ENCODE results near the gene HGS.

Gene HGS

DNA sequence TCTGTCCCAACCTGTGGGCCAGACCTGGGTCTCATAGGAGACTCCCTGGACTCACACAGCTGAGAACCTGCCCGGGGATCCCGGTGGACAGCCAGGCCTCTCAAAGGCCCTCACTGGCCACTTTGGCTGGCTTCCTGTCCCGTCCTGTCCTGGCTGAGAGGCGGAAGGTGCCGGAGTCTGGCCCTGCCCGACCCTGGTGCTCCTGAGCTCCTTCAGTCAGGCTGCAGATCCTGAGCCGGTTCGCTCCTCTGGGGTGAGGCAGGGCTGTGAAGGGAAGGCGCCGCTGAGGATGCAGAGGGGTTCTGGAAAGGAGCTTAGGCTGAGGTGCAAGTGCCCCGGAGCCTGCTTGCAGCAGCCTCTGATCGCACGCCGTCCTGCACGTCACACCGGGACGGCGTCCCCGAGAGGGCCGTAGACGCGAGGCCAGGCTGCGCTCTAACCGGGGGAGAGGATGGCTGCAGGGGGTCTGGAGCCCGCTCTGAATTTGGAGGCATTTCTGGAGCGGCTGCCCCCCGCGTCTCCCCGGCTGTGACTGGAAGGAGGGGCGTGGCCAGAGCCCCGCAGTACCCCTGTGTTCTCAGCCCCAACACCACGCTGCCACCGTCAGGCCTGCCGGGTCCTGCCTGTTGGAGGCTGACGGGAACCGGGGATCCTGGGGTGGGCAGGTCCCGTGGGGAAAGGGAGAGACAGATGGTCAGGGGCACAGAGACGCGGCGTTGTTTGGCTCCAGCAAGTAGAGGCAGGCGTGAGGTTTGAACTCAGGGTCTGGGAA is 4.1 kb downstream of the HGS start:
- DNase-seq = no peak

- DNase-seq = no peak
Observed at GRCh38 chr17:81688616-81689015, 4.8 kb downstream of the HGS start.

- DNase-seq = no peak
Observed at GRCh38 chr17:81690066-81690465, 6.3 kb downstream of the HGS start.

DNA sequence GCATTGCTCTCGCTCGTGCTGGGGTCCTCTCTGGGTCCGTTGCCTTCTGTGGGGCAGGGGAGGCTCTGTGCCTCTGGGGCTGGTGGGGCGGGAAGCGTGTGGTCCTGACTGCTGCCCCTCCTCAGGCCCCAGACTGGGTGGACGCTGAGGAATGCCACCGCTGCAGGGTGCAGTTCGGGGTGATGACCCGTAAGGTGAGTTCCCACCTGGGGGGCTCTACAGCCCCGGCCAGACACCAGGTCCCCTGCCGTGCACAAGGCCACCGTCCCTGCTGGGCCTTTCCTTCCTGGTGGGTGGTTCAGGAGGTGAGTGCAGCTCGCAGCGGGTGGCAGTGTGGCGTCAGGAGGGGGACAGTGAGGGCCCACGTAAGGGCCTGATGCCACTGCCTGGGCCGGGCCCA is 6.7 kb downstream of the HGS start:
- DNase-seq = no peak

DNA sequence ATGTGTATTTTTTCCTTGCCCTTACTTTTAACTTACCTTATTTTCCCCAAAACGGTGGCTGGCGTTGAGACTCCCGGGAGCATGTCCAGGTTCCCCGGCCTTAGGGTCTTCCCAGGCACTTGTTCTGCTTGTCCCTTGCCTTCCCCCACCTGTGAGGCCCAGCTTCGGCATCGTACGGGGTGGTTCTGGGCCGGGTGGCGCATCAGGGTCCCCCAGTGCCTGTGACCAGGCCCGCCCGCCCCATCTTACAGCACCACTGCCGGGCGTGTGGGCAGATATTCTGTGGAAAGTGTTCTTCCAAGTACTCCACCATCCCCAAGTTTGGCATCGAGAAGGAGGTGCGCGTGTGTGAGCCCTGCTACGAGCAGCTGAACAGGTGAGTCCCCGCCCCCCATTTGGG is 7.4 kb downstream of the HGS start:
- DNase-seq = no peak

GRCh38 chr17:81691608-81692007 is 7.8 kb downstream of the HGS start:
- no peak for DNase-seq

DNA sequence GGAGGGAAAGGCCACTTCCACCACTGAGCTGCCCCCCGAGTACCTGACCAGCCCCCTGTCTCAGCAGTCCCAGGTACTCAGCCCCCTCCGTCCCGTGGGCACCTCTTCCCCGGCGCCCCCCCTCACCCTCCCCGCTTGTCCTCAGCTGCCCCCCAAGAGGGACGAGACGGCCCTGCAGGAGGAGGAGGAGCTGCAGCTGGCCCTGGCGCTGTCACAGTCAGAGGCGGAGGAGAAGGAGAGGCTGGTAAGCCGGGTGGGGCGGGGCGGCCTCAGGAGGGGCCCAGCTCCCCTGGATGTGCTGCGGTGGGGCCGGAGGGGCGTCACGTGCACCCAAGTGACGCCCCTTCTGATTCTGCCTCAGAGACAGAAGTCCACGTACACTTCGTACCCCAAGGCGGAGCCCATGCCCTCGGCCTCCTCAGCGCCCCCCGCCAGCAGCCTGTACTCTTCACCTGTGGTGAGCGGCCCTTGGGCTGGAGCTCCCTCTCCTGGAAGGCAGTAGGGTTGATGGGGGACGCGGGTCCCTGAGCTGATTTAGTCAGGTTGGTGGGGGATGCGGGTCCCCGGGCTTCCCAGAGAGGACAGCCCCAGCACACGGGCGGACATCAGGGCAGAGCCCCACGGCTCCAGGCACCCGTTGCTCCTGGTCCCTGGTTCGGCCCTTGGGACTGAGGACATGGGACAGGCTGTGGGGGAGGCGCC is 9.8 kb downstream of the HGS start:
- DNase-seq = no peak

DNA sequence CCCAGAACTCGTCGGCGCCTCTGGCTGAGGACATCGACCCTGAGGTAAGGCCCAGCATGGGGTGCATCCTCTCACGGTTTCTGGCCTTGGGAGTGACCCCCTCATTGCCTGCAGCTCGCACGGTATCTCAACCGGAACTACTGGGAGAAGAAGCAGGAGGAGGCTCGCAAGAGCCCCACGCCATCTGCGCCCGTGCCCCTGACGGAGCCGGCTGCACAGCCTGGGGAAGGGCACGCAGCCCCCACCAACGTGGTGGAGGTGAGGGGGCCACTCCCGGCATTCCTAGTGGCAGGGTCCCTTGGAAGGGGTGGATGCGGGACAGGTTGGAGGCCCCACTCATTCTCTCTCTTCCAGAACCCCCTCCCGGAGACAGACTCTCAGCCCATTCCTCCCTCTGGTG is 11.0 kb downstream of the HGS start:
- DNase-seq = no peak

DNA sequence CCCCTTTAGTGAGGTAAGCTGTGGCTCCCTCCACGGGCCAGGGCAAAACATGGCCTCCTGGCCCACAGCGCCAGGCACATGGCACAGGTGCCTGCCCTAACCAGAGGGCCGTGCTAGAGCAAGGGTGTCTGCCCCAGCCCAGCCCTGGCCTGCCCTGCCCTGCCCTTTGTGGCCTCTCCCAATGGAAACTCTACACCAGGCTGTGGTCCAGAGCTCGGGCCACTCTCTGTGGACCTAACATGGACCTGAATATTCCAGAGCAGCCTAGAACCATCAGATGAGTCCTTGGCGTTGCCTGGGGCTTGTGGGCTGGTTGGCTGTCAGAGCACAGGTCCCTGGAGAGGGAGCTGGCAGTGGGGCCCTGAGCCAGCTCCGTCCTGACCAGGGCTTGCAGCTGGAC is 11.4 kb downstream of the HGS start:
- no peak for DNase-seq

- DNase-seq = no peak
Observed at GRCh38 chr17:81695801-81696200, 12.0 kb downstream of the HGS start.

GRCh38 chr17:81696218-81696941 is 12.6 kb downstream of the HGS start:
- no peak for DNase-seq

DNA sequence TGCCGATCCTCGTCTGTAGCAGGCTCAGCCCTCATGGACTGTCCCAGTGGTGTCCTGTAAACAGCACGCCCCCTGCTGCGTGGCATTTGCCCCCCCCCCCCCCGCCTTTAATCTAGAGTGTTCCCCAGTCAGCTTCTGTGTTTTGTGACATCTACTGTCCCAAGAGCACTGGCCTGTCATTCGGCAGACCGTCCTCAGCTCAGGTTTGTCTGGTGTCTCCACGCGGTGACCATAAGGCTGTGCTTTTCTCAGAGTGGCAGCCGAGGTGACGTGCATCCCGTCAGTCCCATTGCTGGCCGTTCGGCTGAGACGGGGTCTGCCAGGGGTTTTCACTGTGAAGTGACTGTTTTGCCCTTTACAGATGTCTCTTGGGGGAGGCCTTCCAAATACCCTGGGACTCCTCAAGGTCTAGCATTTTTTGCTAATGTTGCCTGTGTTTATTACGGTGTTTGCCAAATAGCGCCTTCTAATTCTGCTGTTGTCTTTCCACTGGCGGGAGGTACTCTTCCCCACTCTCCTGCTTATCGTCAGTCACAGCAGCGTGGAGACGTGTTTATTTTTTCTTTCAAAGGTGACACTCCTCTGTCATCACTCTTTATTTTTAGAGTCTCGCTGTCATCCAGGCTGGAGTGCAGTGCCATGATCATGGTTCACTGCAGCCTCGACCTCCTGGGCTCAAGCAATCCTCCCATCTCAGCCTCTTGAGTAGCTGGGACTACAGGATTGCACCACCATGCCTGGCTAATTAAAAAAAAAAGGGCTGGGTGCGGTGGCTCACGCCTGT is 13.6 kb downstream of the HGS start:
- no peak for DNase-seq

- no peak for DNase-seq
Observed at GRCh38 chr17:81700353-81701287, 16.8 kb downstream of the HGS start.

- DNase-seq = no peak
Observed at GRCh38 chr17:81701288-81702071, 17.7 kb downstream of the HGS start.

DNA sequence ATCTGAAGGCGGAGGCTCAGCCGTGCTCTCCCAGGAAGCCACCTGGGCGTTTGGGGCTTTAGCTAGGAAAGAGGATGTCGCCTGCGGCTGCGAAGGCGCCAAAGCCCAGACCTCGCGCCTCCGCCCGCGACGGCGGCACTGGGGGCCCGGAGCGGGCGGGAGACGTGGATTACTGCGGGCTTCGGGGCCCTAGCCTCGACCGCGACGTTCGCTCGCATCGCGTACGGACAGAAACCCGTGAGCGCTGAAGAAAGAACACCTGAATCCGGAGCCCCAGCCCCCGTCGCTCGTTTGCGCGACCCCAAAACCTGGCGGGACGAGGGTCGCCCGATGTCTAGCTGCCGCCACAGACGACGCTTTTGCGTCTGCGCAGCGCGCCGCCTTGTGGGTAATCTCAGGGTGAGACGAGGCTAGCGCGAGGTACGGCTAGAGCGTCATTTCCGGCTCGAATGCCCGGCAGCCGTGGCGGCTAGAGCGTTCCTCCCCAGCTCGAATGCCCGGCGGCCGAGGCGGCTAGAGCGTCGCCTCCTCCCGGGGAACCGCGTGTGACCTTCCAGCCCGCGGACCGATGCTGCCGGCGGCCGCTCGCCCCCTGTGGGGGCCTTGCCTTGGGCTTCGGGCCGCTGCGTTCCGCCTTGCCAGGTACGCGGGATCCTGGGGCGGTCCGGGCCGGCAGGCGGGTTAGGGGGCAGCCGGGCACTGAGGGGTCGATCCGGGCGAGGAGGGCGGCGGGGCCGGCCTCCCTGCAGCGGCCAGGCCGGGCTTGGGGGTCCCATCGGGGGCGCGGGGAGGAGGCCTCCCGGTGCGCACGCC is 19.3 kb downstream of the HGS start, which contains the start of gene MRPL12:
MRPL12 (plus strand) TSS at position 434 of the 813 bp plus-strand sequence; CDS start at position 569, 135 bp downstream.
- DNase-seq = peak; percentile 98

GRCh38 chr17:81703747-81704654 is 20.2 kb downstream of the HGS start:
- peak; percentile 38 for DNase-seq

DNA sequence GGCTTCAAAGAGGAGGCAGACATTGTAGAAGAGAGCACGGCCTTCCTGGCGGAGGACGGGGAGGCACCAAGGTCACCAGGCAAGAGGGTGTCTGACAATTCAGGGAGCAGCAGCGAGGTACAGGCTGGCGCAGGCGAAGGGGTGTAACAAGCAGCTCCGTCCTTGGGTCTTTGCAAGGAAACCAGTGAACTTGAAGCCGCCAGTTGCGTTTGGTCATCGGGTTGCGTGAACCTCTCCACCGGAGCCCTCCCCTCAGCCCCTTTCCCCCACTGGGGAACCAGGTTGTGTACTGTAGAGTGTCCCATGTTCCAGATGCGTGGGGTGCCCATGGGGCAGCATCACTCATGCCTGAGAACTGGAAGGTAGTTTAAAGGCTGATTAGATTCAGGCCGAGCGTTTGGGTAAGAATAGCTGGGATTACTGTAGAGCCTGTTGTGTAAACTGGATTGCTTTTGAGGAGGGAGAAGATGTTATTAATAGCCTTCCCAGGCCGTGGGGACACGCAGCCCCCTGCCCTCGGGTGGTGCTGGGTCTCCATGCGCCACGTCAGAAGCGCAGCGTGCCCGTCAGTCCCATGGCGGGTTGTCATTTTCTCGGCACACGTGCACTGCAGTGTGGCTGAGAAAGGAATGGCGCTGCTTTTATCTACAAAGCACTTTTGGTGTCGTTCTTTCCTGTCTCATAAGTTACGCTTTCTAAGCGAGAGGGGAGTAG is 21.9 kb downstream of the HGS start:
- no peak for DNase-seq

GRCh38 chr17:81706232-81706611 is 22.4 kb downstream of the HGS start:
- no peak for DNase-seq

Measured in NCI-H69 (cell line).